ENCODE measurements around the gene S100A1. TPM values are rescaled to one million over a fixed set of nuclear protein-coding genes. Genes with fewer than 3 reads are reported as not detected.

S100A1 gene
- total RNA-seq, 1 experiment from 2014 or later = 0.91 TPM

Other genes starting within 250 kb of the S100A1 start
- gene S100A8, start 237.4 kb upstream of the S100A1 start, total RNA-seq (2014; rRNA removed; shearing (Covaris generic)) = not detected in 2 replicates
- not detected in 2 replicates for gene S100A7A, start 211.9 kb upstream of the S100A1 start, total RNA-seq (2014; rRNA removed; shearing (Covaris generic))
- not detected in 2 replicates for gene S100A7, start 167.8 kb upstream of the S100A1 start, total RNA-seq (2014; rRNA removed; shearing (Covaris generic))
- 469 and 852 TPM in 2 replicates for gene S100A6, start 92.4 kb upstream of the S100A1 start, total RNA-seq (2014; rRNA removed; shearing (Covaris generic))
- not detected in 2 replicates for gene S100A5, start 87.5 kb upstream of the S100A1 start, total RNA-seq (2014; rRNA removed; shearing (Covaris generic))
- 33.4 and 36.2 TPM in 2 replicates for gene S100A4, start 82.6 kb upstream of the S100A1 start, total RNA-seq (2014; rRNA removed; shearing (Covaris generic))
- 5.2 and 5.3 TPM in 2 replicates for gene S100A3, start 79.2 kb upstream of the S100A1 start, total RNA-seq (2014; rRNA removed; shearing (Covaris generic))
- gene S100A2, start 62.6 kb upstream of the S100A1 start, total RNA-seq (2014; rRNA removed; shearing (Covaris generic)) = 17.8 and 33.2 TPM in 2 replicates
- gene S100A16, start 15.3 kb upstream of the S100A1 start, total RNA-seq (2014; rRNA removed; shearing (Covaris generic)) = 25.1 and 35.9 TPM in 2 replicates
- gene S100A14, start 12.1 kb upstream of the S100A1 start, total RNA-seq (2014; rRNA removed; shearing (Covaris generic)) = not detected in 2 replicates
- 160 and 175 TPM in 2 replicates for gene S100A13, start 929 bp upstream of the S100A1 start, total RNA-seq (2014; rRNA removed; shearing (Covaris generic))
- gene CHTOP, start 5.6 kb downstream of the S100A1 start, total RNA-seq (2014; rRNA removed; shearing (Covaris generic)) = 39.3 and 42.6 TPM in 2 replicates
- gene SNAPIN, start 30.3 kb downstream of the S100A1 start, total RNA-seq (2014; rRNA removed; shearing (Covaris generic)) = 82.5 and 98.7 TPM in 2 replicates
- gene ILF2, start 42.6 kb downstream of the S100A1 start, total RNA-seq (2014; rRNA removed; shearing (Covaris generic)) = 345 and 420 TPM in 2 replicates
- not detected in 2 replicates for gene NPR1, start 50.3 kb downstream of the S100A1 start, total RNA-seq (2014; rRNA removed; shearing (Covaris generic))
- gene INTS3, start 99.6 kb downstream of the S100A1 start, total RNA-seq (2014; rRNA removed; shearing (Covaris generic)) = 16.7 and 18.6 TPM in 2 replicates
- gene SLC27A3, start 147.0 kb downstream of the S100A1 start, total RNA-seq (2014; rRNA removed; shearing (Covaris generic)) = 0.93 and 2.9 TPM in 2 replicates